GM19043 (cell line): Measurements from ENCODE around the gene FOXO3B.
"Not testable (repeated sequence)": the region's sequence is repeated elsewhere in the genome, so short reads cannot be mapped to it uniquely, and the experiment has no call there.

ENCODE experiments used
- ATAC-seq: cut with Tn5 transposase; IDR thresholded peaks from one replicate; pipeline ENCODE4 v1.9.1; 2021; ENCODE audit warnings: low read depth; ENCODE audit not compliant: unreplicated experiment

Gene FOXO3B

DNA sequence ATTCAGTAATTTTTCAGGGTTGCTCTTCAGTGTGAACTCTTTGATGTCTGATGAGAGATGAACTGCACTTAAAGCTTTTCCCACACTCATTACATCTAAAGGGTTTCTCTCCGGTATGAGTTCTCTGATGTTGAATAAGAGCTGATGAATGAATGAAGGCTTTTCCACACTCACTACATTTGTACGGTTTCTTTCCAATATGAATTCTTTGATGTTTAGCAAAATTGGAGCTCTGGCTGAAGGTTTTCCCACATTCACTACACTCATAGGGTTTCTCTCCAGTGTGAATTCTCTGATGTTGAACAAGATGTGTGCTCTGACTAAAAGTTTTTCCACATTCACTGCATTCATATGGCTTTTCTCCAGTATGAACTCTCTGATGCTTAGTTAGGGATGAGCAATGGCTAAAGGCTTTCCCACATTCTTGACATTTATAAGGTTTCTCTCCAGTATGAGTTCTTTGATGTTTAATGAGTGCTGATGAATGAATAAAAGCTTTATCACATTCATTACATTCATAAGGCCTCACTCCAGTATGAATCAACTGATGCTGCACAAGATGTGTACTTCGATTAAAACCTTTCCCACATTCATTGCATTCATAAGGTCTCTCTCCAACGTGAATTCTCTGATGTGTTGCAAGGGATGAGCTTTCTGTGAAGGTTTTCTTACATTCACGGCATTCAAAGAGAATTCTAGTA is 20.0 kb downstream of the FOXO3B start:
- not testable (repeated sequence) for ATAC-seq

DNA sequence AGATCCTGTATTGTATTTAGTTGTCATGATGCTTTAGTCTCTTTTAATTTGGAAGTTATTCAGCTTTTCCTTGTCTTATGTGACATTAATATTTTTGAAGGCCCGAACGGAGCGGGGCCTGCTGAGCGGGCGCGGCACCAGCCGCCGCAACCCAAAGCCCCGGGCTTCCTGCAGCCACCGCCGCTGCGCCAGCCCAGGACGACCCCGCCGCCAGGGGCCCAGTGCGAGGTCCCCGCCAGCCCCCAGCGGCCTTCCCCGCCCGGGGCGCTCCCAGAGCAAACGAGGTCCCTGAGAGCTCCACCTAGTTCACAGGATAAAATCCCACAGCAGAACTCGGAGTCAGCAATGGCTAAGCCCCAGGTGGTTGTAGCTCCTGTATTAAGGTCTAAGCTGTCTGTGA is 32.0 kb downstream of the FOXO3B start:
- ATAC-seq, result not testable (repeated sequence)

DNA sequence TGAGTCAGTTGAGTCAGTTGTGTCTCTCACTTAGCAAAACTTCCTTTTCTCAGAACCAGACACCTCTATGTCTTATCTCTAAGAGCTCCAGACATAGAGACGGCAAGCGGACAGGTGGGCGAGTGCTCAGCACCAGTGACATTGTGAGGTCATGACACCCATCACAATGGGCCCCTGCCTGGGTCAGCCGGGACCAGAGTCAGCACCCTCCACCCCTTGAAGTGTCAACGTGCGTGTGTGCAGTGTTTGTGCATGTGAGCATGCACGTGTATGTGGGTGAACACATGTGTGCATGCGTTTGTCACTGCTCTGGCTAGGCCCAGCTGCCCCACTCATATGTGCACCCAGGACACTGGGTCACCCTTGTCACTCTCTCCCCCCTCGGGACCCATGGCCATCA is 37.8 kb downstream of the FOXO3B start, which contains the start of gene TBC1D28:
TBC1D28 (minus strand) TSS at position 101 of the 400 bp plus-strand sequence. CDS start 3,039 bp downstream, outside the sequence.
- not testable (repeated sequence) for ATAC-seq

DNA sequence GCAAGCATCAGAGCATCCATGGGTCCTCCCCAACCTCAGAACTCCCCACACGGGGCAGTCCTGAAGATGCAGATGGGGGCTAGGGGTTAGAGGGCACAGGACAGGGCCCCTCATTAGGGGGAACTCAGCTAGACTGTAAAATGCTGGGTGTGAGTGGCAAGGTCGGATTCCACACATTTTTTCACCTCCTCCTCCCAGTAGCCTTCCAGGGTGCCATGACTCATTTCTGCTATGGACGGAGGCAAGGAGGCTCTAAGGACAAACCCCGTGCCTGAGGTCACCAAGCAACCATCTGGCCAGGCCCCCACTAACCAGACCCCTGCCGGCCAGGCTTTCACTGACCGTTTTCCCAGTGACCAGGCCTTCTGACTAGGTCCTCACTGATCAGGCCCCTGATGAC is 39.0 kb downstream of the FOXO3B start:
- ATAC-seq, result not testable (repeated sequence)

DNA sequence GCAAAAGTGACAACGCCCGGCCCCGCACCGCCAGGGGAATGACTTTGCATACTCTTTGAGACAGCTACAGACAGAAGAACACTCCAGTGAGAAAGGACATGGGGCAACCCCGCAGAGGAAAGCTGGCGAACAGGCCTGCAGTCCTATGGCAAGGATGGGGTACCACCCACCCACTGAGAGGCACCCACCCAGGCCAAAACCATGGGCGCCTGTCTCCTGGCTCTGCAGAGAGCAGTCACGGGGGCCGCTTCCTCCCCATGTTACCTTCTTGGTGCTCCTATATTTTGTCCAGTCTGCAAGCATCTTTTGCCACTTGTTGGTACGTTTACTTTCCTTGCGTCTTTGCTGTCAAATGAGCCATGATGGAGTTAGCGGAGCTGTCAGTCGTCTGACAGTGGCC is 43.8 kb downstream of the FOXO3B start:
- not testable (repeated sequence) for ATAC-seq

DNA sequence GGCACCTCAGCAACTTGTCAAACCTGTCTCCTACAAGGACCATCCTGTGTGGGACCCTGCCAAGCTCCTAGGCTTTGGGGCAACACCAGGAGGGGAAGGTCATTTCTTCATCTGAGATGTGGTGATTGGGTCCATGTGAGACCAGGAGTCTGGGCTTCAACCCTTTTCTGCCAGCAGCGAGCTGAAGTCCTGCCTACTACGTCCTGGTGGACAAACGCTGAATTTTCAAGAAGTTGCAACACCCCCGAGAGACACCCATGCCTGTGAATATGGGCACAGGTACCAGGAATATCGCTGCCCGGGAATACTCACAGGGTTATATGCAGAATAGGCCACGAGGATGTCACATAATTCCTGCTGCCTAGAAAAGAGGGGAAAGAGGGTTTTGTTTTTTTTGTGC is 45.9 kb downstream of the FOXO3B start:
- ATAC-seq, result not testable (repeated sequence)

DNA sequence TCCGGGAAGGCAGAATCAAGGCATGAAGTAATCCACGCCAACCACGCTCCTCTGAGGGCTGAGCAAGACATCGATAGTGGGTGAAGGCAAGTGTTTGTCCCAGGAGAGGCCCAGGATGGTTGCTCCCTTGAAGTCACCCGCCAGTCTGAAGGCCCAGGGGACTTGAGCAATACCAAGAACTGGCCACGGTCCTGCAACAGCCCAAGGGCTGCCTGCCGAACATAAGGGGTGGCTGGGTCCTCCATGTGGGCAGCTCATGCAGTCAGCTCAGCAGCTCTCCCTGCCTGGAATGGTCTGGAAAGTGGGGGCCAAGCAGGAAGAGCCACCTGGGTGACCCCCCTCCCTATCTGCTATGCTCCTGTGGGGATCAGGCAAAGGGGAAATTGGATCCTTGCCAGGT is 46.3 kb downstream of the FOXO3B start:
- ATAC-seq, result not testable (repeated sequence)

DNA sequence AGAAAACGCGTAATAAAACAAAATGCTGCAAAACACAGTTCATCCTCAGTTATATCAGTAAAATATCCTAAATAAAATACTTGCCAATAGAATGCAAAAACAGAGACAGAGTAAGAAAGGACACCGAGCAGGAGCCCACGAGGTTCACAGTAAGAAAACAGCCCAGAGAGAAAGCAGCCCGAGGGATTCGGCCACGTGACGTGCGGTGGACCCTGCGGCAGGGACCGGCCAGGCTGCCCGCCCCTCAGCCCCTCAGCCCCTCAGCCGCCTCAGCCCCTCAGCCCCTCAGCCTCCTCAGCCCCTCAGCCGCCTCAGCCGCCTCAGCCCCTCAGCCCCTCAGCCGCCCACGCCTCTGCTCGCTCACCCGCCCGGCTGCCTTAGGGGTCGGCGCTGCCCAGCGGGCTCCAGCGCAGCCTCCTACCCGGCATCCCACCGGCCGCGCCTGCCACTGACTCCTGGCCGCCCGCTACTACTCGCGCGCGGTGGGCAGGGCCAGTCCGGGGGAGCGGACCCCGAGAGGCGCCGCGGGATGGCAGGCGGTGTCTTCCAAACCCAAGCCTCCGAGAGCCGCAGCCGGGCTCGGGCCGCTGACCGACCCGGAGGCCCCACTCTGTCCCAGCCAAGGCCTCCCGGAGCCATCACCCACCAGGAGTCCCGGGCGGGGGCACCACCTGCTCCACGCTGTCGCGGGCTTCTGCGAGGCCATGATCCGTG is 47.4 kb downstream of the FOXO3B start:
- ATAC-seq, result not testable (repeated sequence)
